Esophagus (tissue), 2 donors: ENCODE data around the gene CIAO2A. TPM values are rescaled to one million over a fixed set of nuclear protein-coding genes. Genes with fewer than 3 reads are reported as not detected.
A peak's percentile ranks its signal among the peaks of the same experiment; 100 is the strongest.

ENCODE experiments used
- H3K27ac ChIP-seq, 2 donors: one replicate each; pipeline ENCODE4 v1.5.1; 2013; ENCODE audit warnings: low read depth in 2 of 2, mild to moderate bottlenecking in 2 of 2, inconsistent platforms in 1 of 2, low read length in 1 of 2, moderate library complexity in 1 of 2
- H3K27me3 ChIP-seq, 2 donors: one replicate each; pipeline ENCODE4 v1.6.1; 2013; ENCODE audit warnings: low read length in 2 of 2, control low read depth in 1 of 2, mild to moderate bottlenecking in 1 of 2; ENCODE audit not compliant: insufficient read depth in 2 of 2, control insufficient read depth in 1 of 2
- H3K36me3 ChIP-seq, 2 donors: one replicate each; pipeline ENCODE4 v1.6.1; 2013; ENCODE audit warnings: low read length in 1 of 2; ENCODE audit not compliant: control insufficient read depth in 2 of 2, insufficient read depth in 2 of 2
- H3K4me1 ChIP-seq, 2 donors: one replicate each; pipeline ENCODE4 v1.6.1; 2013; ENCODE audit warnings: low read length in 1 of 2; ENCODE audit not compliant: control insufficient read depth in 2 of 2, insufficient read depth in 2 of 2
- H3K4me3 ChIP-seq, 2 donors: one replicate each; pipeline ENCODE4 v1.5.1; 2013; ENCODE audit warnings: low read length in 2 of 2, mild to moderate bottlenecking in 2 of 2, low read depth in 1 of 2, moderate library complexity in 1 of 2
- H3K9me3 ChIP-seq, 2 donors: one replicate each; pipeline ENCODE4 v1.6.1; 2013; ENCODE audit warnings: mild to moderate bottlenecking in 2 of 2, low read depth in 1 of 2, low read length in 1 of 2, moderate library complexity in 1 of 2; ENCODE audit not compliant: control insufficient read depth in 2 of 2, insufficient read depth in 1 of 2
- WGBS, 2 donors: extraction: QIAGEN DNeasy Blood & Tissue Kit; methylation state at CpG; one replicate each; pipeline ENCODE4 v1.1.7; 2013; 5-methylcytosine and 5-hydroxymethylcytosine counted together
- polyA plus RNA-seq, 2 donors: library from polyadenylated mRNA; stranded (reverse); fragments of 200-250 nt; gene quantifications; one replicate each; pipeline ENCODE4 v1.2.3, GENCODE V29; 2013
- donor health status: healthy with polysubstance abuse.
- donor health status: Bipolar disorder and iron deficiency.

Gene CIAO2A
- polyA plus RNA-seq, 2 donors = 39.0 to 65.7 TPM

GRCh38 chr15:64100958-64101357 is 7.3 kb upstream of the CIAO2A start:
- H3K4me1 ChIP-seq = peaks cover 0 to 3% of the 10 kb centered on the region in 2 donors
- H3K27ac ChIP-seq = no peak overlapping the region

GRCh38 chr15:64099379-64099778 is 5.7 kb upstream of the CIAO2A start:
- Histone ChIP-seq H3K4me1 (peaks cover 0 to 3% of the 10 kb centered on the region in 2 donors), H3K27me3 (no peaks in the 10 kb centered on the region), H3K9me3 (no peaks in the 10 kb centered on the region), H3K27ac (no peak overlapping the region), H3K4me3 (no peak overlapping the region), H3K36me3 (no peaks in the 10 kb centered on the region)
- WGBS, 2 donors = 75 to 84% methylated on average over 2 of the region's 2 CpGs

More at GRCh38 chr15:64100958-64101357, 7.3 kb upstream of the CIAO2A start:
- 89 to 90% methylated on average over 2 of the region's 2 CpGs for WGBS, 2 donors
- Histone ChIP-seq H3K9me3 (no peaks in the 10 kb centered on the region), H3K27me3 (no peaks in the 10 kb centered on the region), H3K36me3 (no peaks in the 10 kb centered on the region), H3K4me3 (no peak overlapping the region)

GRCh38 chr15:64096668-64097384 is 3.2 kb upstream of the CIAO2A start:
- Histone ChIP-seq H3K4me3 (peak overlapping the region; percentile 93 to 95), H3K27me3 (no peaks in the 10 kb centered on the region), H3K9me3 (no peaks in the 10 kb centered on the region), H3K27ac (peak overlapping the region in 1 of 2 donors; percentile 83), H3K4me1 (peaks cover 0 to 5% of the 10 kb centered on the region in 2 donors), H3K36me3 (no peaks in the 10 kb centered on the region)
- WGBS, 2 donors = 4% methylated on average over 16 of the region's 16 CpGs

DNA sequence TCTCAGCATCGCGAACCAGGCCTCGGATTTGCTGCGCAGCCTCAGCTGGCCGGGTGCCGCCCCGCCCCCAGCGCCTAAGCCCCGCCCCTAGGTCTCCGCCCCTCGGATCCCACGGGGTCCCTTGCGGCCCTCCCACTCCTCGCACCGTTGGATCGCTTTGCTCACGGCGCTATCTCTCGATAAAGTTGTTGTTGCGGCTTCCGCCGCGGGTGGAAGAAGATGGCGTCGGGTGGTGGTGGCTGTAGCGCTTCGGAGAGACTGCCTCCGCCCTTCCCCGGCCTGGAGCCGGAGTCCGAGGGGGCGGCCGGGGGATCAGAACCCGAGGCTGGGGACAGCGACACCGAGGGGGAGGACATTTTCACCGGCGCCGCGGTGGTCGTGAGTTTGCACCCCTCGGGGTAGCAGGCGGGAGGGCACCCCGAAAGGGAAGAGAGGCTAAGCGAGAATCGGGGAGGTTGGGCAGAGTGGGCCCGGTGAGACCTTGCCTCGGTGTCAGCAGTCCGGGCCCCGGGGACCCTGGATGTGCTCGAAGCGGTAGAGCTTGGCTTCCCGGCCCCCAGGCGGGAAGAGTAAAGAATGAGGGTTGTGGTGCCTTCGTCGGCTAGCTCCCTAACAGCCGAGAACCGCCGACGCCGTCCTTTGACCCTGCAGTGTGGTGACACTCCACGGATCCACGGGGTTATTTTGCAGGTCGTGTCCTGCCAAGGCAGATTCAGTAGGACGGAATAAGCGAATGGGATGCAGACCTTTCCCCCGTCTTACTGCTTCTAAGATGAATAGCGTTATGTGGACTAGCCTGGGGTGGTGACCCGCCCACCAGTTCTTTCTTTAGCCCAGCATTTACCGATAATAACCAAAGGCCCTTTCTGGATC is 2.4 kb upstream of the CIAO2A start, which contains the start of gene SNX1:
SNX1 (plus strand) TSS at position 188 of the 873 bp plus-strand sequence; CDS start at position 220, 32 bp downstream.
- Histone ChIP-seq H3K36me3 (no peaks in the 10 kb centered on the region), H3K27me3 (no peaks in the 10 kb centered on the region), H3K4me3 (peak within 1 kb of the TSS; percentile 93 to 95), H3K27ac (peak within 1 kb of the TSS; percentile 80 to 83), H3K9me3 (no peaks in the 10 kb centered on the region), H3K4me1 (peaks cover 0 to 5% of the 10 kb centered on the region in 2 donors)
- WGBS, 2 donors = 0 to 1% methylated on average over 69 to 70 of the region's 70 CpGs

- Histone ChIP-seq H3K27me3 (no peaks in the 10 kb centered on the region), H3K4me3 (peak overlapping the region; percentile 93 to 95), H3K9me3 (no peaks in the 10 kb centered on the region), H3K27ac (peak overlapping the region; percentile 75 to 80), H3K36me3 (no peaks in the 10 kb centered on the region), H3K4me1 (peaks cover 0 to 5% of the 10 kb centered on the region in 2 donors)
- 32 to 38% methylated on average over 4 of the region's 4 CpGs for WGBS, 2 donors
Measured at GRCh38 chr15:64095431-64095794, 1.8 kb upstream of the CIAO2A start.

- Histone ChIP-seq H3K27ac (peak overlapping the region; percentile 76 to 83), H3K36me3 (peaks cover 2 to 3% of the 10 kb centered on the region in 2 donors), H3K4me1 (peaks cover 0 to 5% of the 10 kb centered on the region in 2 donors), H3K27me3 (no peaks in the 10 kb centered on the region), H3K4me3 (peak overlapping the region; percentile 66 to 73), H3K9me3 (no peaks in the 10 kb centered on the region)
- WGBS, 2 donors = 2 to 3% methylated on average over 22 of the region's 22 CpGs
Measured at GRCh38 chr15:64092864-64093626, 593 bp downstream of the CIAO2A start.

- Histone ChIP-seq H3K27ac (no peak overlapping the region), H3K27me3 (no peaks in the 10 kb centered on the region), H3K9me3 (no peaks in the 10 kb centered on the region), H3K4me1 (peaks cover 0 to 5% of the 10 kb centered on the region in 2 donors), H3K36me3 (peaks cover 2 to 4% of the 10 kb centered on the region in 2 donors), H3K4me3 (peak overlapping the region in 1 of 2 donors; percentile 66)
Measured at GRCh38 chr15:64092075-64092820, 1.4 kb downstream of the CIAO2A start.

- H3K27me3 ChIP-seq = no peaks in the 10 kb centered on the region
- no peak overlapping the region for H3K4me3 ChIP-seq
- no peaks in the 10 kb centered on the region for H3K9me3 ChIP-seq
- H3K36me3 ChIP-seq = peaks cover 2 to 4% of the 10 kb centered on the region in 2 donors
- peaks cover 0 to 2% of the 10 kb centered on the region in 2 donors for H3K4me1 ChIP-seq
- no peak overlapping the region for H3K27ac ChIP-seq
- 74 to 76% methylated on average over 3 of the region's 3 CpGs for WGBS, 2 donors
Measured at GRCh38 chr15:64090527-64090926, 3.1 kb downstream of the CIAO2A start.
